Esophagus muscularis mucosa (tissue), 4 donors: Measurements from ENCODE around the gene STOML2.

Source experiments
- EP300 ChIP-seq: sonication (generic); formaldehyde crosslinking; IDR thresholded peaks from one replicate; pipeline ENCODE4 v1.6.1; 2017; ENCODE audit warnings: antibody characterized with exemption
- POLR2AphosphoS5 ChIP-seq, 2 donors: sonication (generic); formaldehyde crosslinking; IDR thresholded peaks; one replicate each; pipeline ENCODE4 v1.6.1; 2017; ENCODE audit warnings: antibody characterized with exemption in 2 of 2
- TF ChIP-seq, protein P1 (sequence below), 3 experiments: fragments of 200-600 bp in 2 of 3; fragments of 450-650 bp in 1 of 3; sonication (generic) in 2 of 3; IDR thresholded peaks; one replicate each; pipeline ENCODE4 v1.5.1; 2017 to 2019; ENCODE audit warnings: antibody characterized with exemption in 3 of 3, mild to moderate bottlenecking in 2 of 3, moderate library complexity in 1 of 3

DNA sequence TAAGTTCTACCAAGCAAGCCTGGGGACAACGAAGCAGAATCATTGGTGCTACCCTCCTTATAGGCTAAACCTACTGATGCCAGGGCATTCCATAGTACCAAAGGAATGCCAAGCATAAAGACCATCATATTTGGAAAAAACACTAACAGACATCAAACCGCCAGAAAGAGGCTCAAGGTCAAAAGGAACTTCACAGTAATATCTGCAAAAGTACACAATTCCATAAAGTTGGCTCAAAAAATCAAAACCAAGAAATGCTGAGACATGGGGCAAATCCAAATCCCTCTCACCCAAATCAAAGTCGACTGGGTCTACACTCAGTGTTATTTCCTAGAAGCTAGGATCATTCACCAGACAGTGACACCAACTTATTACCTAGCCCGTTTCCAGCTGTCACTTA, 33.9 kb downstream of the STOML2 start:
- TF ChIP-seq, protein P1, sequence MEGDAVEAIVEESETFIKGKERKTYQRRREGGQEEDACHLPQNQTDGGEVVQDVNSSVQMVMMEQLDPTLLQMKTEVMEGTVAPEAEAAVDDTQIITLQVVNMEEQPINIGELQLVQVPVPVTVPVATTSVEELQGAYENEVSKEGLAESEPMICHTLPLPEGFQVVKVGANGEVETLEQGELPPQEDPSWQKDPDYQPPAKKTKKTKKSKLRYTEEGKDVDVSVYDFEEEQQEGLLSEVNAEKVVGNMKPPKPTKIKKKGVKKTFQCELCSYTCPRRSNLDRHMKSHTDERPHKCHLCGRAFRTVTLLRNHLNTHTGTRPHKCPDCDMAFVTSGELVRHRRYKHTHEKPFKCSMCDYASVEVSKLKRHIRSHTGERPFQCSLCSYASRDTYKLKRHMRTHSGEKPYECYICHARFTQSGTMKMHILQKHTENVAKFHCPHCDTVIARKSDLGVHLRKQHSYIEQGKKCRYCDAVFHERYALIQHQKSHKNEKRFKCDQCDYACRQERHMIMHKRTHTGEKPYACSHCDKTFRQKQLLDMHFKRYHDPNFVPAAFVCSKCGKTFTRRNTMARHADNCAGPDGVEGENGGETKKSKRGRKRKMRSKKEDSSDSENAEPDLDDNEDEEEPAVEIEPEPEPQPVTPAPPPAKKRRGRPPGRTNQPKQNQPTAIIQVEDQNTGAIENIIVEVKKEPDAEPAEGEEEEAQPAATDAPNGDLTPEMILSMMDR (IDR thresholded peaks at IDR 0.05) = no peak
- TF ChIP-seq POLR2AphosphoS5 (IDR thresholded peaks at IDR 0.05) (no peak), EP300 (no peak)
